ENCODE data around the gene SSR3. TPM values are rescaled to one million over a fixed set of nuclear protein-coding genes. Genes with fewer than 3 reads are reported as not detected.

The SSR3 gene
- total and polyA plus RNA-seq, 9 donors: 53.4 to 303 (median 160) TPM

DNA sequence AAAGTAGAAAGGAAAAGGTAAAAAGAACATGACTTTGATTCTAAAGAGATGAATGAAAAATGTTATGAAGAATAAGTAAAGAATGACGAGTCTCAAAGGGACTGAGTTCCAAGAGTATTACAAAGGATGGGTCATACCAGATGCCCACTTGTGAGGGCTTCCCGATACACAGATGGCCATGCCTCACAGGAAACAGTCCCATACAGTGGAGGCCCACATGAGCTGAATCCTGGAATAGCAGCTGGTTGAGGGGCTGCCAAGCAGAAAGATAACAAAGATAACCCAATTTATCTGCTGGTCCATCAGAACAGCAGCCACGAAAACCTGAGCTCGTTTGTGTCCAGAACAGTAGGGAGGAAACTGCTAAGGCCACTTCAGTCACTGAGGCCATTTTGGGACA, 3.7 kb downstream of the SSR3 start:
- H3K27me3 ChIP-seq: no peaks in the 10 kb centered on the region
- 62 to 82% (median 70%) methylated on average over 4 of the region's 4 CpGs for WGBS, 3 donors
- DNase-seq: no peak
- TF ChIP-seq EP300 (IDR thresholded peaks at IDR 0.05) (no peak), POLR2A (IDR thresholded peaks at IDR 0.05) (no peak)
- TF ChIP-seq, protein P1, sequence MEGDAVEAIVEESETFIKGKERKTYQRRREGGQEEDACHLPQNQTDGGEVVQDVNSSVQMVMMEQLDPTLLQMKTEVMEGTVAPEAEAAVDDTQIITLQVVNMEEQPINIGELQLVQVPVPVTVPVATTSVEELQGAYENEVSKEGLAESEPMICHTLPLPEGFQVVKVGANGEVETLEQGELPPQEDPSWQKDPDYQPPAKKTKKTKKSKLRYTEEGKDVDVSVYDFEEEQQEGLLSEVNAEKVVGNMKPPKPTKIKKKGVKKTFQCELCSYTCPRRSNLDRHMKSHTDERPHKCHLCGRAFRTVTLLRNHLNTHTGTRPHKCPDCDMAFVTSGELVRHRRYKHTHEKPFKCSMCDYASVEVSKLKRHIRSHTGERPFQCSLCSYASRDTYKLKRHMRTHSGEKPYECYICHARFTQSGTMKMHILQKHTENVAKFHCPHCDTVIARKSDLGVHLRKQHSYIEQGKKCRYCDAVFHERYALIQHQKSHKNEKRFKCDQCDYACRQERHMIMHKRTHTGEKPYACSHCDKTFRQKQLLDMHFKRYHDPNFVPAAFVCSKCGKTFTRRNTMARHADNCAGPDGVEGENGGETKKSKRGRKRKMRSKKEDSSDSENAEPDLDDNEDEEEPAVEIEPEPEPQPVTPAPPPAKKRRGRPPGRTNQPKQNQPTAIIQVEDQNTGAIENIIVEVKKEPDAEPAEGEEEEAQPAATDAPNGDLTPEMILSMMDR (IDR thresholded peaks at IDR 0.05): no peak
- intact Hi-C loops (cut with DNase I): loop anchor here in 2 of 4 donors (5.0 to 10.0 kb wide), 2 partner anchors 121 to 534 kb away; partner anchors contain the start of gene TIPARP (in 2 of the 2)
- H3K4me1 ChIP-seq (ENCODE audit: insufficient read depth): peaks cover 13% of the 10 kb centered on the region
- no peaks in the 10 kb centered on the region for H3K9me3 ChIP-seq
- H3K4me3 ChIP-seq: no peak overlapping the region
- no peak overlapping the region for H3K27ac ChIP-seq
- H3K36me3 ChIP-seq: no peaks in the 10 kb centered on the region

DNA sequence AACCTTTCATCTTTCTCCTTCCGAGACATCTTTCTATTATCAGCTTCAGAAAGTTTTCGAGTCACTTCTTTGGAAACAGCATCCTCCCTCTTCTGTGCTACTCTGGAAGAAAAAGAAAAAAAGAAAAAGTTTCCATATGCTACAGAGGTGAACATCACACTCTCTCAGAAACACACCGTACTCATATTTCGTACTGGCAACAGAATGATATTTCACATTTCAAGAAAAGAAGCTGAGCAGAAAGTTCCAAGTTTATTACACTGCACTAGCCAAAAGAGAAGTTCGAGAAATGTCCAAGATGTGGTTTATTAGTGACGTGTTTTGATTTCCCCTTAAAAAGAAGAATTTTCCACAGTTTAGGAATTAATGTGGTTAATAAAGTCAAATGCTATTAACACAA, 6.0 kb downstream of the SSR3 start:
- Histone ChIP-seq H3K9me3 (no peaks in the 10 kb centered on the region), H3K4me3 (no peak overlapping the region), H3K36me3 (no peaks in the 10 kb centered on the region), H3K4me1 (ENCODE audit: insufficient read depth) (peaks cover 11% of the 10 kb centered on the region), H3K27ac (no peak overlapping the region), H3K27me3 (no peaks in the 10 kb centered on the region)
- WGBS, 3 donors: 52 to 55% (median 55%) methylated on average over 6 of the region's 6 CpGs
- TF ChIP-seq POLR2A (IDR thresholded peaks at IDR 0.05): no peak
- TF ChIP-seq, protein P1 (IDR thresholded peaks at IDR 0.05): no peak
- no peak for TF ChIP-seq EP300 (IDR thresholded peaks at IDR 0.05)
- no peak for DNase-seq
- intact Hi-C loops (cut with DNase I): loop anchor here in 1 of 4 donors (10.0 kb wide), 1 partner anchor 616 kb away; the partner anchor contains the start of gene CCNL1

DNA sequence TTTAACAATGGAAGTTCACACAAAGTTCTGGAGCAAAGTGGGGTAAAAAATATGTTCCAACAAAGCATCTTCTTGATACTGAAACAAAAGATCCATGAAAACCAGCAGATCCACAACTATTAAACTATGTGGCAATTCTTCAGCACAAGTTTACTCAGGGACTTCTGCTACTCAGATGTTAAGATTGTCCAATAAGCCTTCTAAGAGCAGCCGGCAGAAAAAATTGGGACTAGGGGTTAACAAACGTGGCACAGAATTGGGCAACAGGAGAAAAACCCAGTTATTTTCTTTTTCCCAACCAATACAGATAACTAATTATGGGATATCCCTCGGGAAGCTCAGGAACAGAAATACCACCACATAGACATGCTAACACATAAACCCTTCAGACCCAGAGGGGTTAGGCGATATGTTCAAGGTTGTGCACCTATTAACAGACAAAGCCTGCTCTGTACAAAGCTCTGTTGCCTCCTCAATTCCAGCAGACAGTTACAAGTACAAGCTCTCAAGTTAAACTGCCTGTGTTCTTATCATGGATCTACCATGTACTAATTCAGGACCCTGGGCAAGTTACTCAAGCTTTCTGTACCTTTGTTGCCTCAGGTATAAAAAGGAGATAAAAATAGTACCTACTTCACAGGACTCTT, 6.8 kb downstream of the SSR3 start:
- TF ChIP-seq POLR2A (IDR thresholded peaks at IDR 0.05) (no peak), EP300 (IDR thresholded peaks at IDR 0.05) (no peak)
- TF ChIP-seq, protein P1 (IDR thresholded peaks at IDR 0.05): no peak
- no peaks in the 10 kb centered on the region for H3K27me3 ChIP-seq
- no peak overlapping the region for H3K27ac ChIP-seq
- H3K4me1 ChIP-seq (ENCODE audit: insufficient read depth): peaks cover 9% of the 10 kb centered on the region
- intact Hi-C loops (cut with DNase I): loop anchor here in 1 of 4 donors (10.0 kb wide), 1 partner anchor 617 kb away; the partner anchor contains the start of gene CCNL1
- no peak for DNase-seq
- H3K36me3 ChIP-seq: no peaks in the 10 kb centered on the region
- H3K9me3 ChIP-seq: no peaks in the 10 kb centered on the region
- 55 to 63% (median 60%) methylated on average over 4 of the region's 4 CpGs for WGBS, 3 donors
- no peak overlapping the region for H3K4me3 ChIP-seq

DNA sequence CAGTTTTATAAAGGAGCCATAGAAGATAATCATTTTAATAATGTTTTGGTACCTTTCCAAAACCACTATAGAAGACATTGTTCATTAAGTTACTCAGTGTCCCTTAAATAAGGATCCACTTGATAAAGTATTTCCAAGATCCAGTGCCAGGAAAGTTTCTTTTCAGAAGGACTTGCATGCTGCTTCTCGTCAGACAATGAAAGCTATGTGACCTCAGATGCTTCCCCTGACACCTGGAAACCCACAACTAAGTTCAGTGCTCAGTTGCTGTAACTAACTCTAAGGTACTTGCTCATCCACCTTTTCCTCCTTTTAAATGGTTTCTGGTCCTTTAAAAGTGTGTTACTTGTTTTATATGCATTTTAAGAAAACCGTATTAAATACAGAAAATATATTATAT, 7.3 kb downstream of the SSR3 start:
- Histone ChIP-seq H3K27me3 (no peaks in the 10 kb centered on the region), H3K27ac (no peak overlapping the region), H3K9me3 (no peaks in the 10 kb centered on the region), H3K4me1 (ENCODE audit: insufficient read depth) (peaks cover 9% of the 10 kb centered on the region), H3K4me3 (no peak overlapping the region), H3K36me3 (no peaks in the 10 kb centered on the region)
- TF ChIP-seq EP300 (IDR thresholded peaks at IDR 0.05) (no peak), POLR2A (IDR thresholded peaks at IDR 0.05) (no peak)
- TF ChIP-seq, protein P1 (IDR thresholded peaks at IDR 0.05): no peak
- intact Hi-C loops (cut with DNase I): loop anchor here in 1 of 4 donors (10.0 kb wide), 1 partner anchor 617 kb away; the partner anchor contains the start of gene CCNL1
- WGBS, 3 donors: 24 to 33% (median 33%) methylated on average over 2 of the region's 2 CpGs
- no peak for DNase-seq

Data from ovary (tissue), 9 donors.